AG09319 (cell line): ENCODE results near the gene PLCB1.

Experiments
- DNase-seq: peaks from one replicate; pipeline ENCODE4 v3.0.0-alpha.2; 2010; ENCODE audit warnings: low read depth; ENCODE audit errors: extremely low read depth
- TF ChIP-seq, protein P1 (sequence below): IDR thresholded peaks from 2 replicates; pipeline ENCODE4 v1.5.1; 2011; ENCODE audit warnings: low read depth, mild to moderate bottlenecking, inconsistent platforms, low read length, moderate library complexity

The PLCB1 gene

DNA sequence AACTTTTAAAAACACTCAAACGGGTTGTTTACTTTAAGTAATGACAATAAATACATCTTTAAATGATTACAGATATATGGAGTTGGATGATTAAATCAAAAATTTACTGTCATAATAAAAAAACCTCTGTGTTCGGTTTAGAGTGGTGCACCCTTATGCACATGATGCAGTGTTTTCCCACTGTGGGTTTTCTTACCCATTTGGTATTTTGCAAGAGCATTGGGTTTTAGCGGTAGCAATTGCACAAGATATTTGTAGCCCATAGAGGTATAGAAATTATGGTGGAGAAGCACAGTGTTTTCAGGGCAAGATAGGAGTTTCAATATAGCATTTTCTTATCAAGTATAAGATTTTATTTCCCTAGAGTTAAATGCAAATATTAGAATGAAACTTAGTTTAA, 526.0 kb downstream of the PLCB1 start:
- DNase-seq = no peak
- TF ChIP-seq, protein P1, sequence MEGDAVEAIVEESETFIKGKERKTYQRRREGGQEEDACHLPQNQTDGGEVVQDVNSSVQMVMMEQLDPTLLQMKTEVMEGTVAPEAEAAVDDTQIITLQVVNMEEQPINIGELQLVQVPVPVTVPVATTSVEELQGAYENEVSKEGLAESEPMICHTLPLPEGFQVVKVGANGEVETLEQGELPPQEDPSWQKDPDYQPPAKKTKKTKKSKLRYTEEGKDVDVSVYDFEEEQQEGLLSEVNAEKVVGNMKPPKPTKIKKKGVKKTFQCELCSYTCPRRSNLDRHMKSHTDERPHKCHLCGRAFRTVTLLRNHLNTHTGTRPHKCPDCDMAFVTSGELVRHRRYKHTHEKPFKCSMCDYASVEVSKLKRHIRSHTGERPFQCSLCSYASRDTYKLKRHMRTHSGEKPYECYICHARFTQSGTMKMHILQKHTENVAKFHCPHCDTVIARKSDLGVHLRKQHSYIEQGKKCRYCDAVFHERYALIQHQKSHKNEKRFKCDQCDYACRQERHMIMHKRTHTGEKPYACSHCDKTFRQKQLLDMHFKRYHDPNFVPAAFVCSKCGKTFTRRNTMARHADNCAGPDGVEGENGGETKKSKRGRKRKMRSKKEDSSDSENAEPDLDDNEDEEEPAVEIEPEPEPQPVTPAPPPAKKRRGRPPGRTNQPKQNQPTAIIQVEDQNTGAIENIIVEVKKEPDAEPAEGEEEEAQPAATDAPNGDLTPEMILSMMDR = no peak

GRCh38 chr20:8661229-8661952, 529.3 kb downstream of the PLCB1 start:
- no peak for DNase-seq
- TF ChIP-seq, protein P1 = no peak

GRCh38 chr20:8662433-8662954, 530.4 kb downstream of the PLCB1 start:
- TF ChIP-seq, protein P1 = no peak
- DNase-seq = no peak

GRCh38 chr20:8663424-8663823, 531.4 kb downstream of the PLCB1 start:
- TF ChIP-seq, protein P1 = no peak
- DNase-seq = no peak

GRCh38 chr20:8664778-8665177, 532.7 kb downstream of the PLCB1 start:
- no peak for DNase-seq
- TF ChIP-seq, protein P1 = no peak

GRCh38 chr20:8667306-8667705, 535.2 kb downstream of the PLCB1 start:
- DNase-seq = no peak
- TF ChIP-seq, protein P1 = no peak

DNA sequence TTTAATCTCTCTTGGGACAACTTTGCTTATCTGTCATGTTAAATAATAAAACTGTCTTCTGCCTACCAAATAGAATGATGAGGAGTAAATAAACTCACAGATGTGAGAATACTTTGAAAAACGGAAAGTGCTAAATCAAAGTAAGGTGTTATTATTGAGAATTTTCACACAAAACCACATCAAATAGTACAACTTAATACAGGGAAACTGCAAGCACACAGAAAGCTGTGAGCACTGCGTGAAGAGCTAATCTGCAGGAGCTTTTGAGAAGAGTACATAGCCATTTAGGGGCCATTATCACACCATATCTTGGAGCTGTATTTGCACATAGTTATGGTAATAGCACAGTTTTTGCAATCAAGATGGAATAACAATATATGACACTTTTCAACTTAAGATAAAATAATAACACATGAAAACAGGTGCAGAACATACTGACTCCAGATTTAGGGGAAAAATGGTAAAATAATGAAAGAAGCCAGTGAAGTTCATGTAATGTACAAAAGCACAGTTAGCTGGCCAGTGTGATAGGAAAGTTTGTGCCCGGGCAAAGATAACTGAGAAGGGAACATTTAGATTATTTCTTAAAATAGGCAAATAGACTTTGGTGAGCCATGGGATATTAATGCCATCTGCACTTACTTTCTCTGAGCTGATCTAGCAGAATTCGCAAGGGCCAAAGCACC, 538.3 kb downstream of the PLCB1 start:
- TF ChIP-seq, protein P1 = no peak
- DNase-seq = no peak
